ENCODE data around the gene LDLR.

LDLR gene

GRCh38 chr19:11059511-11060358 lies 29.5 kb upstream of the LDLR start:
- H3K4me3 ChIP-seq (ENCODE audit: low read depth, low read length): no peak overlapping the region
- no peak for TF ChIP-seq CTCF (IDR thresholded peaks at IDR 0.05; ENCODE audit: borderline replicate concordance, insufficient read depth, low read depth, low read length)

GRCh38 chr19:11061952-11062351 lies 27.3 kb upstream of the LDLR start:
- no peak overlapping the region for H3K4me3 ChIP-seq (ENCODE audit: low read depth, low read length)
- TF ChIP-seq CTCF (IDR thresholded peaks at IDR 0.05; ENCODE audit: borderline replicate concordance, insufficient read depth, low read depth, low read length): no peak

- no peak for TF ChIP-seq CTCF (IDR thresholded peaks at IDR 0.05; ENCODE audit: borderline replicate concordance, insufficient read depth, low read depth, low read length)
- H3K4me3 ChIP-seq (ENCODE audit: low read depth, low read length): no peak overlapping the region
Observed at GRCh38 chr19:11063434-11063833, 25.8 kb upstream of the LDLR start.

- TF ChIP-seq CTCF (IDR thresholded peaks at IDR 0.05; ENCODE audit: borderline replicate concordance, insufficient read depth, low read depth, low read length): no peak
Observed at GRCh38 chr19:11064831-11065303, 24.4 kb upstream of the LDLR start.

GRCh38 chr19:11066326-11066725 lies 22.9 kb upstream of the LDLR start:
- no peak for TF ChIP-seq CTCF (IDR thresholded peaks at IDR 0.05; ENCODE audit: borderline replicate concordance, insufficient read depth, low read depth, low read length)
- H3K4me3 ChIP-seq (ENCODE audit: low read depth, low read length): no peak overlapping the region

More at GRCh38 chr19:11064831-11065303, 24.4 kb upstream of the LDLR start:
- H3K4me3 ChIP-seq (ENCODE audit: low read depth, low read length): no peak overlapping the region

GRCh38 chr19:11067356-11068113 lies 21.7 kb upstream of the LDLR start:
- TF ChIP-seq CTCF (IDR thresholded peaks at IDR 0.05; ENCODE audit: borderline replicate concordance, insufficient read depth, low read depth, low read length): no peak
- no peak overlapping the region for H3K4me3 ChIP-seq (ENCODE audit: low read depth, low read length)

Data from GM12875 (cell line).